AG09309 (cell line): Measurements from ENCODE around the gene PLS1.
A peak's percentile ranks its signal among the peaks of the same experiment; 100 is the strongest.
"Not testable (repeated sequence)": the region's sequence is repeated elsewhere in the genome, so short reads cannot be mapped to it uniquely, and the experiment has no call there.

Experiments
- DNase-seq: peaks from one replicate; pipeline ENCODE4 v3.0.0-alpha.2; 2010; ENCODE audit warnings: low read depth
- H3K4me3 ChIP-seq: 2 replicates; pipeline ENCODE4 v1.5.1; 2011; ENCODE audit warnings: mild to moderate bottlenecking, low read depth, low read length, moderate library complexity; ENCODE audit not compliant: control insufficient read depth
- CTCF ChIP-seq: IDR thresholded peaks from 2 replicates; pipeline ENCODE4 v1.5.1; 2011; ENCODE audit warnings: mild to moderate bottlenecking, low read depth, low read length, inconsistent platforms; ENCODE audit not compliant: insufficient read depth, control insufficient read depth; ENCODE audit errors: missing control alignments

The PLS1 gene

GRCh38 chr3:142706321-142707127 lies 110.3 kb downstream of the PLS1 start:
- TF ChIP-seq CTCF, result no peak
- DNase-seq, result no peak
- H3K4me3 ChIP-seq, result no peak overlapping the region

- no peak for DNase-seq
- no peak for TF ChIP-seq CTCF
- no peak overlapping the region for H3K4me3 ChIP-seq
Measured at GRCh38 chr3:142709207-142709606, 113.0 kb downstream of the PLS1 start.

GRCh38 chr3:142714882-142715281 lies 118.7 kb downstream of the PLS1 start:
- not testable (repeated sequence) for DNase-seq, H3K4me3 ChIP-seq

- TF ChIP-seq CTCF, result no peak
- no peak overlapping the region for H3K4me3 ChIP-seq
- DNase-seq, result no peak
Measured at GRCh38 chr3:142716102-142716501, 119.9 kb downstream of the PLS1 start.

GRCh38 chr3:142723665-142723967 lies 127.4 kb downstream of the PLS1 start:
- DNase-seq, result no peak
- peak overlapping the region; percentile 99 for H3K4me3 ChIP-seq
- no peak for TF ChIP-seq CTCF

- peak; percentile 27 for DNase-seq
- peak within 1 kb of the TSS; percentile 99 for H3K4me3 ChIP-seq
- TF ChIP-seq CTCF, result no peak
Measured at GRCh38 chr3:142723968-142724681, 127.9 kb downstream of the PLS1 start, which contains the start of gene TRPC1. TSS of gene TRPC1 (plus strand) at chr3:142724034. CDS start at chr3:142724560, 526 bp downstream.

- TF ChIP-seq CTCF, result no peak
- peak overlapping the region; percentile 99 for H3K4me3 ChIP-seq
- DNase-seq, result no peak
Measured at GRCh38 chr3:142724682-142725356, 128.6 kb downstream of the PLS1 start.
